Measurements from ENCODE around the gene HNRNPA3. TPM values are rescaled to one million over a fixed set of nuclear protein-coding genes. Genes with fewer than 3 reads are reported as not detected.

The HNRNPA3 gene
- total and polyA plus RNA-seq, 10 of the 15 experiments (the other 5 are each of a cell fraction or from before 2014, with no cell fraction given) = 40.4 to 343 (median 206) TPM

DNA sequence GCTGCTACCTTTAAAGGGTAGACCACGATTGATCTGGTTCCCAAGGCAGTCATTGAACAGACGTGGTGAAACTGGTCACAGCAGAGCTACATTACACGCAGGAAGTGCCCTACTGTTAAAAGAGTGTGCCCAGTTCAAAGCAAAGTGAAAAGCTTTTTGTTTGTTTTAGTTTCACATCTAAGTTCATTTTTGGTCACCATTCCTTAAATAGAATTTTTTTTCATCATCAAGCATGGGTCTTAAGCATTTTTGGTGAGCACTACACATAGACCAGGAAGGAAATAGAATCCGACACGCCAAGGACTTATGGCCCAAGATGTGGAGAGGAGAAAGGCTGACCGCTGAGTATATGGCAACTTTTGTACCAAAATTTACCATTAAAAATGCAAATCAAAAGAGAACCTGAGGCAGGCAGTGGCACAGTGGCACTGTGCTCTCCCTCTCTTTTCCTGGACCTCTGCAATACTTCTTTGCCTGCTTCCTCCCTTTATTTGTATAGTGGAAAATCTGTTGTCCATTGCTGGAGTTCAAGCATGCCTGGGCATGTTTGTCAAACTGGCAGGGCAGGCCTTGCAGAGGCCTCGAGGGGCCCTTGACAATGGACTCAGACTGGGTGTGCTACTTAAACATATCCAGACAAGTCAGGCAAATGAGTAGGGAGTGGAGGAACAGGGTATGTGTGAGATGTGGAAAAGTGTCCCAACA lies 42.6 kb upstream of the HNRNPA3 start (continued):
- TF ChIP-seq, protein P1, sequence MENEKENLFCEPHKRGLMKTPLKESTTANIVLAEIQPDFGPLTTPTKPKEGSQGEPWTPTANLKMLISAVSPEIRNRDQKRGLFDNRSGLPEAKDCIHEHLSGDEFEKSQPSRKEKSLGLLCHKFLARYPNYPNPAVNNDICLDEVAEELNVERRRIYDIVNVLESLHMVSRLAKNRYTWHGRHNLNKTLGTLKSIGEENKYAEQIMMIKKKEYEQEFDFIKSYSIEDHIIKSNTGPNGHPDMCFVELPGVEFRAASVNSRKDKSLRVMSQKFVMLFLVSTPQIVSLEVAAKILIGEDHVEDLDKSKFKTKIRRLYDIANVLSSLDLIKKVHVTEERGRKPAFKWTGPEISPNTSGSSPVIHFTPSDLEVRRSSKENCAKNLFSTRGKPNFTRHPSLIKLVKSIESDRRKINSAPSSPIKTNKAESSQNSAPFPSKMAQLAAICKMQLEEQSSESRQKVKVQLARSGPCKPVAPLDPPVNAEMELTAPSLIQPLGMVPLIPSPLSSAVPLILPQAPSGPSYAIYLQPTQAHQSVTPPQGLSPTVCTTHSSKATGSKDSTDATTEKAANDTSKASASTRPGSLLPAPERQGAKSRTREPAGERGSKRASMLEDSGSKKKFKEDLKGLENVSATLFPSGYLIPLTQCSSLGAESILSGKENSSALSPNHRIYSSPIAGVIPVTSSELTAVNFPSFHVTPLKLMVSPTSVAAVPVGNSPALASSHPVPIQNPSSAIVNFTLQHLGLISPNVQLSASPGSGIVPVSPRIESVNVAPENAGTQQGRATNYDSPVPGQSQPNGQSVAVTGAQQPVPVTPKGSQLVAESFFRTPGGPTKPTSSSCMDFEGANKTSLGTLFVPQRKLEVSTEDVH (IDR thresholded peaks at IDR 0.05; ENCODE audit: low read depth, partially characterized antibody) = no peak
- TF ChIP-seq NFYA (IDR thresholded peaks at IDR 0.05; ENCODE audit: borderline replicate concordance, low read depth, low read length) = no peak
- TF ChIP-seq YBX1 (IDR thresholded peaks at IDR 0.05) = no peak
- TF ChIP-seq MYB (IDR thresholded peaks at IDR 0.05; ENCODE audit: borderline replicate concordance, low read depth, low read length) = no peak
- TF ChIP-seq IKZF2 (IDR thresholded peaks at IDR 0.05) = 0 out of 4 replicates have a peak, but pooled peaks of 1 of the 2 experiments have one; percentile 45
- TF ChIP-seq MTA2 (IDR thresholded peaks at IDR 0.05; ENCODE audit: low read depth) = no peak; the same call in 1 of the 2 replicates
- TF ChIP-seq, protein P2, sequence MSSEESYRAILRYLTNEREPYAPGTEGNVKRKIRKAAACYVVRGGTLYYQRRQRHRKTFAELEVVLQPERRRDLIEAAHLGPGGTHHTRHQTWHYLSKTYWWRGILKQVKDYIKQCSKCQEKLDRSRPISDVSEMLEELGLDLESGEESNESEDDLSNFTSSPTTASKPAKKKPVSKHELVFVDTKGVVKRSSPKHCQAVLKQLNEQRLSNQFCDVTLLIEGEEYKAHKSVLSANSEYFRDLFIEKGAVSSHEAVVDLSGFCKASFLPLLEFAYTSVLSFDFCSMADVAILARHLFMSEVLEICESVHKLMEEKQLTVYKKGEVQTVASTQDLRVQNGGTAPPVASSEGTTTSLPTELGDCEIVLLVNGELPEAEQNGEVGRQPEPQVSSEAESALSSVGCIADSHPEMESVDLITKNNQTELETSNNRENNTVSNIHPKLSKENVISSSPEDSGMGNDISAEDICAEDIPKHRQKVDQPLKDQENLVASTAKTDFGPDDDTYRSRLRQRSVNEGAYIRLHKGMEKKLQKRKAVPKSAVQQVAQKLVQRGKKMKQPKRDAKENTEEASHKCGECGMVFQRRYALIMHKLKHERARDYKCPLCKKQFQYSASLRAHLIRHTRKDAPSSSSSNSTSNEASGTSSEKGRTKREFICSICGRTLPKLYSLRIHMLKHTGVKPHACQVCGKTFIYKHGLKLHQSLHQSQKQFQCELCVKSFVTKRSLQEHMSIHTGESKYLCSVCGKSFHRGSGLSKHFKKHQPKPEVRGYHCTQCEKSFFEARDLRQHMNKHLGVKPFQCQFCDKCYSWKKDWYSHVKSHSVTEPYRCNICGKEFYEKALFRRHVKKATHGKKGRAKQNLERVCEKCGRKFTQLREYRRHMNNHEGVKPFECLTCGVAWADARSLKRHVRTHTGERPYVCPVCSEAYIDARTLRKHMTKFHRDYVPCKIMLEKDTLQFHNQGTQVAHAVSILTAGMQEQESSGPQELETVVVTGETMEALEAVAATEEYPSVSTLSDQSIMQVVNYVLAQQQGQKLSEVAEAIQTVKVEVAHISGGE (CRISPR knock-in tag; IDR thresholded peaks at IDR 0.05) = no peak
- no peak for TF ChIP-seq POU2F2 (IDR thresholded peaks at IDR 0.05; ENCODE audit: borderline replicate concordance, low read depth, low read length)
- no peak for TF ChIP-seq SMAD1 (IDR thresholded peaks at IDR 0.05; ENCODE audit: low read depth, partially characterized antibody)
- TF ChIP-seq EGR1 (IDR thresholded peaks at IDR 0.05; ENCODE audit: borderline replicate concordance in 1 of 2, low read depth in 2 of 2, low read length in 2 of 2) = no peak
- no peak for TF ChIP-seq FOXK2 (IDR thresholded peaks at IDR 0.05)
- TF ChIP-seq, protein P3, sequence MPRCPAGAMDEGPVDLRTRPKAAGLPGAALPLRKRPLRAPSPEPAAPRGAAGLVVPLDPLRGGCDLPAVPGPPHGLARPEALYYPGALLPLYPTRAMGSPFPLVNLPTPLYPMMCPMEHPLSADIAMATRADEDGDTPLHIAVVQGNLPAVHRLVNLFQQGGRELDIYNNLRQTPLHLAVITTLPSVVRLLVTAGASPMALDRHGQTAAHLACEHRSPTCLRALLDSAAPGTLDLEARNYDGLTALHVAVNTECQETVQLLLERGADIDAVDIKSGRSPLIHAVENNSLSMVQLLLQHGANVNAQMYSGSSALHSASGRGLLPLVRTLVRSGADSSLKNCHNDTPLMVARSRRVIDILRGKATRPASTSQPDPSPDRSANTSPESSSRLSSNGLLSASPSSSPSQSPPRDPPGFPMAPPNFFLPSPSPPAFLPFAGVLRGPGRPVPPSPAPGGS (IDR thresholded peaks at IDR 0.05; ENCODE audit: borderline replicate concordance, insufficient read depth, low read depth, low read length, poor library complexity, severe bottlenecking) = no peak
- TF ChIP-seq, protein P4, sequence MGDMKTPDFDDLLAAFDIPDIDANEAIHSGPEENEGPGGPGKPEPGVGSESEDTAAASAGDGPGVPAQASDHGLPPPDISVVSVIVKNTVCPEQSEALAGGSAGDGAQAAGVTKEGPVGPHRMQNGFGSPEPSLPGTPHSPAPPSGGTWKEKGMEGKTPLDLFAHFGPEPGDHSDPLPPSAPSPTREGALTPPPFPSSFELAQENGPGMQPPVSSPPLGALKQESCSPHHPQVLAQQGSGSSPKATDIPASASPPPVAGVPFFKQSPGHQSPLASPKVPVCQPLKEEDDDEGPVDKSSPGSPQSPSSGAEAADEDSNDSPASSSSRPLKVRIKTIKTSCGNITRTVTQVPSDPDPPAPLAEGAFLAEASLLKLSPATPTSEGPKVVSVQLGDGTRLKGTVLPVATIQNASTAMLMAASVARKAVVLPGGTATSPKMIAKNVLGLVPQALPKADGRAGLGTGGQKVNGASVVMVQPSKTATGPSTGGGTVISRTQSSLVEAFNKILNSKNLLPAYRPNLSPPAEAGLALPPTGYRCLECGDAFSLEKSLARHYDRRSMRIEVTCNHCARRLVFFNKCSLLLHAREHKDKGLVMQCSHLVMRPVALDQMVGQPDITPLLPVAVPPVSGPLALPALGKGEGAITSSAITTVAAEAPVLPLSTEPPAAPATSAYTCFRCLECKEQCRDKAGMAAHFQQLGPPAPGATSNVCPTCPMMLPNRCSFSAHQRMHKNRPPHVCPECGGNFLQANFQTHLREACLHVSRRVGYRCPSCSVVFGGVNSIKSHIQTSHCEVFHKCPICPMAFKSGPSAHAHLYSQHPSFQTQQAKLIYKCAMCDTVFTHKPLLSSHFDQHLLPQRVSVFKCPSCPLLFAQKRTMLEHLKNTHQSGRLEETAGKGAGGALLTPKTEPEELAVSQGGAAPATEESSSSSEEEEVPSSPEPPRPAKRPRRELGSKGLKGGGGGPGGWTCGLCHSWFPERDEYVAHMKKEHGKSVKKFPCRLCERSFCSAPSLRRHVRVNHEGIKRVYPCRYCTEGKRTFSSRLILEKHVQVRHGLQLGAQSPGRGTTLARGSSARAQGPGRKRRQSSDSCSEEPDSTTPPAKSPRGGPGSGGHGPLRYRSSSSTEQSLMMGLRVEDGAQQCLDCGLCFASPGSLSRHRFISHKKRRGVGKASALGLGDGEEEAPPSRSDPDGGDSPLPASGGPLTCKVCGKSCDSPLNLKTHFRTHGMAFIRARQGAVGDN (IDR thresholded peaks at IDR 0.05) = peak; percentile 13; the same call in 1 of the 2 replicates
- no peak for TF ChIP-seq BMI1 (IDR thresholded peaks at IDR 0.05; ENCODE audit: borderline replicate concordance)
- TF ChIP-seq CBX5 (IDR thresholded peaks at IDR 0.05; ENCODE audit: low read depth) = no peak
- no peak for TF ChIP-seq ESRRA (IDR thresholded peaks at IDR 0.05; ENCODE audit: low read length)
- TF ChIP-seq CHD2 (IDR thresholded peaks at IDR 0.05; ENCODE audit: borderline replicate concordance, low read depth, low read length) = no peak
- TF ChIP-seq ZNF274 (IDR thresholded peaks at IDR 0.05; ENCODE audit: insufficient read depth, insufficient read length) = no peak
